ENCODE measurements around the gene ARFGAP2.
"Not testable (repeated sequence)": the region's sequence is repeated elsewhere in the genome, so short reads cannot be mapped to it uniquely, and the experiment has no call there.

ARFGAP2 gene

GRCh38 chr11:47208628-47209027 lies 31.9 kb upstream of the ARFGAP2 start:
- H3K9ac ChIP-seq = no peak overlapping the region
- H3K27me3 ChIP-seq (ENCODE audit: control insufficient read depth, insufficient read depth, low read length) = no peaks in the 10 kb centered on the region
- H3K4me2 ChIP-seq (ENCODE audit: low read length) = no peak overlapping the region
- no peaks in the 10 kb centered on the region for H3K4me1 ChIP-seq
- H3K4me3 ChIP-seq (ENCODE audit: low read depth, low read length) = no peak overlapping the region
- no peak overlapping the region for H3K27ac ChIP-seq
- H3K9me3 ChIP-seq (ENCODE audit: control insufficient read depth, low read length) = no peaks in the 10 kb centered on the region
- H3K36me3 ChIP-seq (ENCODE audit: control insufficient read depth, insufficient read depth, low read length) = no peaks in the 10 kb centered on the region
- no peak for TF ChIP-seq CTCF (IDR thresholded peaks at IDR 0.05)
- no peak overlapping the region for H2AFZ ChIP-seq
- no peaks in the 10 kb centered on the region for H3K79me2 ChIP-seq

DNA sequence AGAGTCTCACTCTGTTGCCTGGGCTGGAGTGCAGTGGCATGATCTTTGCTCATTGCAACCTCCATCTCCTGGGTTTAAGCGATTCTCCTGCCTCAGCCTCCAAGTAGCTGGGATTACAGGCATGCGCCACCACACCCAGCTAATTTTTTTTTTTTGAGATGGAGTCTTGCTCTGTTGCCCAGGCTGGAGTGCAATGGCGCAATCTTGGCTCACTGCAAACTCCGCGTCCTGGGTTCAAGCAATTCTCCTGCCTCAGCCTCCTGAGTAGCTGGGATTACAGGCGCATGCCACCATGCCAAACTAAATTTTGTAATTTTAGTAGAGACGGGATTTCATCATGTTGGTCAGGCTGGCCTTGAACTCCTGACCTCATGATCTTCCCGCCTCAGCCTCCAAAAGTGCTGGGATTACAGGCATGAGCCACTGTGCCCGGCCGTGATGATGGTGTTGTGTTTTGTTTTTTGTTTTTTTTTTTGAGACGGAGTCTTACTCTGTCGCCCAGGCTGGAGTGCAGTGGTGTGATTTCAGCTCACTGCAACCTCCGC lies 31.4 kb upstream of the ARFGAP2 start:
- not testable (repeated sequence) for H2AFZ ChIP-seq; H3K79me2 ChIP-seq; H3K4me2 ChIP-seq (ENCODE audit: low read length); H3K4me1 ChIP-seq; H3K36me3 ChIP-seq (ENCODE audit: control insufficient read depth, insufficient read depth, low read length); H3K9me3 ChIP-seq (ENCODE audit: control insufficient read depth, low read length); H3K27ac ChIP-seq; H3K27me3 ChIP-seq (ENCODE audit: control insufficient read depth, insufficient read depth, low read length); H3K9ac ChIP-seq; H3K4me3 ChIP-seq (ENCODE audit: low read depth, low read length)

DNA sequence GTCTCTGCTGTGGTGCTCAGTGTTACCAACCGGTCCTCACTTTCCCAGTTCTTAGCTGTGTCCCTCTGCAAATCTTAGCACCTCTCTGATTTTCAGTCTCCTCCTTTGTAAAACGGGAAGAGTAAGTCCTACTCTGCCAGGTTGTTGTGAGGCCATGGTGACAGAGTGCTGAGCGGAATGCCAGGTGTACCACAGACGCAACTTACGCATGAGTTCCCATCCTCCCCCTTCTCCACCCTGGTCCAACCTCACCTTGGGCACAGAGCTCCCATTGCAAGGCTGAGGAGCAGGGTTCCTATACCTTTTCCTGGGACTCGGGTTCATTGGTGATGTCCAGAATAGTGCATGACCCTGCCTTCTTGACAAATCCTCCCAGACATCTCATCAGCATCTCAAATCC lies 30.8 kb upstream of the ARFGAP2 start:
- Histone ChIP-seq H3K36me3 (ENCODE audit: control insufficient read depth, insufficient read depth, low read length) (no peaks in the 10 kb centered on the region), H3K4me3 (ENCODE audit: low read depth, low read length) (no peak overlapping the region), H3K9me3 (ENCODE audit: control insufficient read depth, low read length) (no peaks in the 10 kb centered on the region), H3K9ac (no peak overlapping the region), H3K79me2 (no peaks in the 10 kb centered on the region), H3K27ac (no peak overlapping the region), H3K27me3 (ENCODE audit: control insufficient read depth, insufficient read depth, low read length) (no peaks in the 10 kb centered on the region), H3K4me1 (no peaks in the 10 kb centered on the region), H3K4me2 (ENCODE audit: low read length) (no peak overlapping the region), H2AFZ (no peak overlapping the region)
- no peak for TF ChIP-seq CTCF (IDR thresholded peaks at IDR 0.05)

DNA sequence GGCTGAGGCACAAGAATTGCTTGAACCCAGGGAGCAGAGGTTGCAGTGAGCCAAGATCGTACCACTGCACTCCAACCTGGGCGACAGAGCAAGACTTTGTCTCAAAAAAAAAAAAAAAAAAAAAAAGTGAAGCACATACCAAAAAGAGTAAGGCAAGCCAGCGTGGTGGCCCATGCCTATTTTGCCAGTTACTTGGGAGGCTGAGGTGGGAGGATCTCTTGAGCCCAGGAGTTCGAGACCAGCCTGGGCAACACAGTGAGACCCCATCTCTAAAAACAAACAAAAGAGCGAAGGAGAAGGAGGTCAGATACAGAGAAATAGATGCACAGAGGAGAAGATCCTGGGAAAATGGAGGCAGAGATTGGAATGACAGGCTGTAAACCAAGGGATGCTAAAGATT lies 29.9 kb upstream of the ARFGAP2 start:
- not testable (repeated sequence) for H3K4me2 ChIP-seq (ENCODE audit: low read length); H3K79me2 ChIP-seq; H3K4me1 ChIP-seq; H3K27me3 ChIP-seq (ENCODE audit: control insufficient read depth, insufficient read depth, low read length); H3K27ac ChIP-seq; H2AFZ ChIP-seq; H3K9ac ChIP-seq; H3K9me3 ChIP-seq (ENCODE audit: control insufficient read depth, low read length); H3K4me3 ChIP-seq (ENCODE audit: low read depth, low read length); H3K36me3 ChIP-seq (ENCODE audit: control insufficient read depth, insufficient read depth, low read length)

- no peak overlapping the region for H2AFZ ChIP-seq
- H3K4me2 ChIP-seq (ENCODE audit: low read length) = no peak overlapping the region
- H3K4me1 ChIP-seq = no peaks in the 10 kb centered on the region
- H3K79me2 ChIP-seq = no peaks in the 10 kb centered on the region
- no peak overlapping the region for H3K4me3 ChIP-seq (ENCODE audit: low read depth, low read length)
- H3K27ac ChIP-seq = no peak overlapping the region
- no peak for TF ChIP-seq CTCF (IDR thresholded peaks at IDR 0.05)
- no peak overlapping the region for H3K9ac ChIP-seq
- no peaks in the 10 kb centered on the region for H3K27me3 ChIP-seq (ENCODE audit: control insufficient read depth, insufficient read depth, low read length)
- H3K9me3 ChIP-seq (ENCODE audit: control insufficient read depth, low read length) = no peaks in the 10 kb centered on the region
- H3K36me3 ChIP-seq (ENCODE audit: control insufficient read depth, insufficient read depth, low read length) = no peaks in the 10 kb centered on the region
These were observed 27.9 kb upstream of the ARFGAP2 start for GRCh38 chr11:47204637-47204989.

GRCh38 chr11:47202576-47202975 lies 25.9 kb upstream of the ARFGAP2 start:
- Histone ChIP-seq H3K27me3 (ENCODE audit: control insufficient read depth, insufficient read depth, low read length) (no peaks in the 10 kb centered on the region), H3K9me3 (ENCODE audit: control insufficient read depth, low read length) (no peaks in the 10 kb centered on the region), H2AFZ (no peak overlapping the region), H3K4me2 (ENCODE audit: low read length) (no peak overlapping the region), H3K4me1 (no peaks in the 10 kb centered on the region), H3K79me2 (no peaks in the 10 kb centered on the region), H3K4me3 (ENCODE audit: low read depth, low read length) (no peak overlapping the region), H3K27ac (no peak overlapping the region), H3K9ac (no peak overlapping the region), H3K36me3 (ENCODE audit: control insufficient read depth, insufficient read depth, low read length) (no peaks in the 10 kb centered on the region)
- no peak for TF ChIP-seq CTCF (IDR thresholded peaks at IDR 0.05)
